ENCODE measurements around the gene CFAP299.

Gene CFAP299

DNA sequence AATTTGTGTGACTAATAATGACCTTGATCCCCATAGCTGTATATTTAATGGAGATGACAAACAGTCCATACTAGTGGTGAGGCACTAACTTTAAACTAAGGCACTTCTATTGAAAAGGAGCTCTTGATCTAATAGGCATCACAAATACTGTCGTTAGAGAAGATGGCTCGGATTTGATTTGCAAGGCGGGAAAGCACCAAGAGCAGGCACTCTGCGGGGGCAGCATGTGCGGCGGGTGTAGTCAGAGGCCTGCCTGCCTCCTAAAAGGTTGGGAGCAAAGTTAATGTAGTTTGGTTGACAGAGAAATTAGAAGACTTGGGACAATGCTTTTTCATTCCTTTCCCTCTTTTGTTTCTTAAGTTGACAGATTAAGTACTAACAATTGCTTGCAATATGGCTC, 278.8 kb downstream of the CFAP299 start:
- H3K27ac ChIP-seq: no peak overlapping the region
- no peaks in the 10 kb centered on the region for H3K27me3 ChIP-seq
- no peaks in the 10 kb centered on the region for H3K4me1 ChIP-seq (ENCODE audit: control insufficient read depth in 1 of 2, insufficient read depth in 1 of 2, low read depth in 1 of 2, low read length in 1 of 2)
- no peaks in the 10 kb centered on the region for H3K36me3 ChIP-seq
- H3K9me3 ChIP-seq: no peaks in the 10 kb centered on the region
- no peak overlapping the region for H3K4me3 ChIP-seq (ENCODE audit: low read depth in 1 of 2, low read length in 1 of 2)
- TF ChIP-seq, protein P1, sequence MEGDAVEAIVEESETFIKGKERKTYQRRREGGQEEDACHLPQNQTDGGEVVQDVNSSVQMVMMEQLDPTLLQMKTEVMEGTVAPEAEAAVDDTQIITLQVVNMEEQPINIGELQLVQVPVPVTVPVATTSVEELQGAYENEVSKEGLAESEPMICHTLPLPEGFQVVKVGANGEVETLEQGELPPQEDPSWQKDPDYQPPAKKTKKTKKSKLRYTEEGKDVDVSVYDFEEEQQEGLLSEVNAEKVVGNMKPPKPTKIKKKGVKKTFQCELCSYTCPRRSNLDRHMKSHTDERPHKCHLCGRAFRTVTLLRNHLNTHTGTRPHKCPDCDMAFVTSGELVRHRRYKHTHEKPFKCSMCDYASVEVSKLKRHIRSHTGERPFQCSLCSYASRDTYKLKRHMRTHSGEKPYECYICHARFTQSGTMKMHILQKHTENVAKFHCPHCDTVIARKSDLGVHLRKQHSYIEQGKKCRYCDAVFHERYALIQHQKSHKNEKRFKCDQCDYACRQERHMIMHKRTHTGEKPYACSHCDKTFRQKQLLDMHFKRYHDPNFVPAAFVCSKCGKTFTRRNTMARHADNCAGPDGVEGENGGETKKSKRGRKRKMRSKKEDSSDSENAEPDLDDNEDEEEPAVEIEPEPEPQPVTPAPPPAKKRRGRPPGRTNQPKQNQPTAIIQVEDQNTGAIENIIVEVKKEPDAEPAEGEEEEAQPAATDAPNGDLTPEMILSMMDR (IDR thresholded peaks at IDR 0.05): no peak

DNA sequence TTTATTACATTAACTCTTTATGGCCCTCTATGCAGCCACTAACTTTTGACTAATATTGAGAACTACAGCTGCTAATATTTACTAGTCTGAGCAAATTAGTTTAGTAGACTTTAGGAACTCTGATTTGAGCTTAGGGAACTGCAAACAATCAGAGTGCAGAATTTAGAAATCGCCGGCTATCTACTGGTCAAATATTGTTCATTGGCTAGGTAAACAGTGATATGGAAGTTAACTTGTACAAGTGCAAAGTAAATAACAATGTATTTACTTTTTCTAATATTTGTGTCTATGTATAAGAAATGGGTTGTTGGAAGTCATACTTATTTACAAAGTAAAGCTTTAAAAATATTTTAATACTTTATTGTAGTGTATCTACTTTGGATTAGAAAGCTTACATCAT, 279.6 kb downstream of the CFAP299 start:
- H3K4me1 ChIP-seq (ENCODE audit: control insufficient read depth in 1 of 2, insufficient read depth in 1 of 2, low read depth in 1 of 2, low read length in 1 of 2): no peaks in the 10 kb centered on the region

DNA sequence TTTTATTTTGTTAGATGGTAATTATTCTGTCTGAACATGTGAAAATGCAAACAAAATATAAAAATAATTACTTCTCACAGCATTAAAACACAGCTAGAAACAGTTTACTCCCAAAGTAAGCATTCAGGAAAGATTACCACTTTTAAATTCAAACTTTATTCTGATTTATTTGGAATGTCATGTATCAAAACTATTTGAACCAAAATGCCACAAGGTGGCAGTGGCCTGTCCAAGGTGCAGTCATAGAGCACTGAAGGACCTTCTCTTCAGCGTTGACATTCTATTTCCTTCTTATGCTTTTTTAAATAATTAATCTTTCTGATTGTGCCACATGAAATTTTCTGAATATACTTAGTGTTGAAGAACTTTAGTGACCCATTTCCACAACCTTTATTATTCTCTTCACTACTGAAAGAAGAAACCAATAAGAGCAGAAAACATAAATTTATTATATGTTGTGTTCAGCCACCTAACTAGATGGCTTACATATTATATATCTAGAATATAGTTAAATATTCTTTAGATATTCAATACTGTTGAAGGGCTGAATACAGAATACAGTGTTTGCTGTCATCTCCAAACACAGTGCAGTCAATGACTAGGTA, 283.6 kb downstream of the CFAP299 start:
- Histone ChIP-seq H3K9me3 (peaks cover 4% of the 10 kb centered on the region), H3K4me1 (ENCODE audit: control insufficient read depth in 1 of 2, insufficient read depth in 1 of 2, low read depth in 1 of 2, low read length in 1 of 2) (no peaks in the 10 kb centered on the region), H3K36me3 (no peaks in the 10 kb centered on the region), H3K4me3 (ENCODE audit: low read depth in 1 of 2, low read length in 1 of 2) (no peak overlapping the region), H3K27me3 (no peaks in the 10 kb centered on the region), H3K27ac (no peak overlapping the region)
- TF ChIP-seq, protein P1 (IDR thresholded peaks at IDR 0.05): no peak

More for the DNA sequence above, 279.6 kb downstream of the CFAP299 start:
- H3K4me3 ChIP-seq (ENCODE audit: low read depth in 1 of 2, low read length in 1 of 2): no peak overlapping the region
- no peaks in the 10 kb centered on the region for H3K9me3 ChIP-seq
- no peak overlapping the region for H3K27ac ChIP-seq
- H3K27me3 ChIP-seq: no peaks in the 10 kb centered on the region
- TF ChIP-seq, protein P1 (IDR thresholded peaks at IDR 0.05): no peak
- H3K36me3 ChIP-seq: no peaks in the 10 kb centered on the region

DNA sequence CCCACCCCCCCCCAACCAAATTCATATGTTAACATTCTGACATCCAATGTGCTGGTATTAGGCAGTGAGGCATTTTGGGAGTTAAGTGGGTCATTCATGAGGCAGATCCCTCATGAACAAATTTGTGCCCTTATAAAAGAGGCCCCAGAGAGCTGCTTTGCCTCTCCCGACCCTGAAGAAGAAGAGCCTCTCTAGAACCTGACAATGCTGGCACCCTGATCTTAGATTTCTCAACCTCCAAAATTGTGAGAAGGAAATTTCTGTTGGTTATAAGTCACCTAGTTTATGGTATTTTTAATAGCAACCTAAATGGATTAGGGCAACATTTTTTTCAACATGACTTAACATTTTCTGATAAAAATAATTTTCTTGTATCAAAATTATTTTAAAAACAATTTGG, 296.3 kb downstream of the CFAP299 start:
- H3K9me3 ChIP-seq: no peaks in the 10 kb centered on the region
- no peaks in the 10 kb centered on the region for H3K27me3 ChIP-seq
- no peaks in the 10 kb centered on the region for H3K36me3 ChIP-seq
- no peak overlapping the region for H3K4me3 ChIP-seq (ENCODE audit: low read depth in 1 of 2, low read length in 1 of 2)
- H3K4me1 ChIP-seq (ENCODE audit: control insufficient read depth in 1 of 2, insufficient read depth in 1 of 2, low read depth in 1 of 2, low read length in 1 of 2): no peaks in the 10 kb centered on the region
- no peak overlapping the region for H3K27ac ChIP-seq
- TF ChIP-seq, protein P1 (IDR thresholded peaks at IDR 0.05): no peak

DNA sequence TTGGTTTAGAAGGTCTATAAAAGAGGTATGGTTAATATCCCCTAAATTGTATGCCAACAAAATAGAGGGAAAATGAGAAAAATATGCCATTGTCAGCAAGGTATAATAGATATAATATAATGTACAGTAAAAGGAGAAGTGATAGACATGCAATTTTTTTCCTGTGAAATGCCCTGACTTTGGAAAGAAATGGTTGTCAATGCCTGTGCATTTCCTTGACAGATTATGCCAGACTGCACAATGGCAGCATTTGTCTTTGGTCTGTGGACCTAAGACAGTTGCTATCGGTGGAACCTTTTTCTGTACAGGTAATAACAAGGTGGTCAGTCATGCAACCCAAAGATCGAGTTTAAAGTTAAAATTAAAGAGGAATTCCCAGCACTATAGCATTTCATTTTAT, 301.7 kb downstream of the CFAP299 start:
- TF ChIP-seq, protein P1 (IDR thresholded peaks at IDR 0.05): no peak
- Histone ChIP-seq H3K9me3 (no peaks in the 10 kb centered on the region), H3K27ac (no peak overlapping the region), H3K4me3 (ENCODE audit: low read depth in 1 of 2, low read length in 1 of 2) (no peak overlapping the region), H3K36me3 (no peaks in the 10 kb centered on the region), H3K27me3 (no peaks in the 10 kb centered on the region), H3K4me1 (ENCODE audit: control insufficient read depth in 1 of 2, insufficient read depth in 1 of 2, low read depth in 1 of 2, low read length in 1 of 2) (no peaks in the 10 kb centered on the region)

All from neutrophil (primary cell).